HG03442 (cell line): ENCODE measurements around the gene LY6G6F.
A peak's percentile ranks its signal among the peaks of the same experiment; 100 is the strongest.

Experiments used
- ATAC-seq: cut with Tn5 transposase; IDR thresholded peaks from one replicate; pipeline ENCODE4 v1.9.1; 2021; ENCODE audit warnings: mild to moderate bottlenecking, moderate library complexity; ENCODE audit not compliant: unreplicated experiment

The LY6G6F gene

DNA sequence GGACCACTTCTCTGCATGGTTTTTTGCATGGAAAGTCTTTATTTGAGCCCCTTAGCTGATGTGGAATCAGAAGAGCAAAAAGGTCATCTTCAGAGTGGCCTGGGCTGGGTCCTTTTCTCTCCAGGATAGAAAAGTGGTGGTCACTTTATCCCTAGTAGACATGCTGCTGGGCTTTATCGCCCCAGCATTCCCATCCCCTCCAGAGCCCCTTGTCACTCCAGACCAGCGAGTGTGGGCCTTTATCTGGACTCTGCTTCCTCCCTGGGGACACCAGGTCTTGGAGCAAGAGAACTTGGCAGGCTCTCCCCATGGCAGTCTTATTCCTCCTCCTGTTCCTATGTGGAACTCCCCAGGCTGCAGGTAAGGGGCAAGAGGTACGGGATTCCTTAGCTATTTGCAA is at the start of gene LY6G6F:
TSS of gene LY6G6F (plus strand) at position 268 of the 400 bp plus-strand sequence. CDS start at position 309, 41 bp downstream.
- ATAC-seq, result no peak

- no peak for ATAC-seq
Measured at GRCh38 chr6:31657406-31658157, 49.1 kb upstream of the LY6G6F start.

- no peak for ATAC-seq
Measured at GRCh38 chr6:31658158-31658688, 48.4 kb upstream of the LY6G6F start.

DNA sequence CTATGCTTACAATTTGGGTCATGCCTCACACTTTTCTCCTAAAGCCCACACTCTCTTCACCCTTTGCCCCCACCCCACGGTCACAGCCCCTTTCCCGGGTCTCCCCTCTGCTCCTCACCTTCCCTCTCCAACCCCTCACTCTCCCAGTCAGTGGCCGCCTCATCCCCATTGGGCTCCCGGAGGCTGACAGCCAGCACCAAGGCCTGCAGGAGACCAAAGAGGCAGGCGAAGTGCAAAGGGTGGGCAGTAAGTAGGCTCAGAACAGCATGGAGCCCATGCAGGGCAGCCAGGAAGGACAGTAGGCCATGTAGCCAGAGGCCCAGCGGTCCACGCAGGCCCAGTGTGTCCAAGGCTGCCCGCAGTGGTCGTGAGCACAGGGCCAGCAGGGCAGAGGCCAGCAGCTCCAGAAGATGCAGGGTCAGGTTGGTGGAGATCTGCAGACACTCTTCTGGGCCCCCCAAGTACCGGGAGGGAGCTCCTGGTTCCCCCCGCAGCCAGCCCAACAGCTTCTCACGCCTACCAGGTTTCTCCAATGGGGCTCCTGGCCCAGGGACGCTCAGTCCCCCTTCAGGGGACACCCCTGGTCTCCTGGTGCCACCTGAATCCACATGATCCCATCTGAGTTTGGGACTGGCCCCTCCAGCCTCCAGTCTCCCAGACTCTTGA is 47.5 kb upstream of the LY6G6F start:
- no peak for ATAC-seq

- ATAC-seq, result no peak
Measured at GRCh38 chr6:31659649-31660380, 46.9 kb upstream of the LY6G6F start.

DNA sequence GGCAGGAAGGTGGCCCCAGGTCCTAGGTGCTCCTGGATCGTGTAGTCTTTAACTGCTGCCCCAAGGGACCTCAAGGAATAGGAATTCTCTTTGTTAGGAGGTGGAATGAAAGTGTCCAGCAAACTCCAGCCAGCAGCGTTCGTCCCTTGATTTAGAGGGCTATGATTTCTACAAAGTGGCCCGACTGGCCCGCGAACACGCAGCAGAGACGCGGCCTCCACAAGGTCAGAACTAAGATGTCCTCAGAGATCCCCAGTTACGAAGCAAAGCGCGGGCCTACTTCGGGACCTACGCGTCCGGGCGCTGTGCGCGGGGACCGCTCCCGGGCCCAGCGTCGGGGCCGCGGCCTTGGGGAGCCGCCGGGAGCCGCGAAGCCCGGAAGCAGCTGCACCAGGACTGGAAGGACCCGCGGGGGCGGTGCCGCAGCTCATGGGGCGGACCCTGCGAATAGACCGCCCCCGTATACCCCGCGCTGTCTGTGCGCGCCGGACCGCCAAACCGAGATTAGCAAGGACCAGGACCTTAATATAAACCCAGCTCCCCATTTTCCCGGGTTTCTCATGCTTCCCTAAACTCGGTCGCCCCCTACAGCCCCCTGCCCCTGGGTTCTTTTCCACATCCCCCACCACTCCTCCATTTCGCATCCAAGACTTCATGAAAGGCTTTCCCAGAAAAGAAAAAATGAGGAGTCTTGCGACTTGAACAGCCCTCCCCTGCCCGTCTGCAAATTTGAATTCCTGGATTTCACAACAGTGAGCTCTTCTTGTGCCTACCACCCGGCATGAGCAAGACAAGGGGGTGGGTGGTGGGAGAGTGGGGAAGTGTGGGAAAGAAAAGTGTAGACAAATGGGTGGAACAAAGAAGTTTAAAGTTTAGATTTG is 46.0 kb upstream of the LY6G6F start, which contains the start of gene C6orf47:
TSS of gene C6orf47 (minus strand) at position 398 of the 881 bp plus-strand sequence. CDS start 831 bp downstream, outside the sequence.
- no peak for ATAC-seq

GRCh38 chr6:31661262-31662123 is 45.2 kb upstream of the LY6G6F start:
- ATAC-seq, result no peak

GRCh38 chr6:31662124-31662723 is 44.4 kb upstream of the LY6G6F start:
- no peak for ATAC-seq

- ATAC-seq, result no peak
Measured at GRCh38 chr6:31663126-31663960, 43.3 kb upstream of the LY6G6F start.

- no peak for ATAC-seq
Measured at GRCh38 chr6:31663961-31664789, 42.5 kb upstream of the LY6G6F start.

DNA sequence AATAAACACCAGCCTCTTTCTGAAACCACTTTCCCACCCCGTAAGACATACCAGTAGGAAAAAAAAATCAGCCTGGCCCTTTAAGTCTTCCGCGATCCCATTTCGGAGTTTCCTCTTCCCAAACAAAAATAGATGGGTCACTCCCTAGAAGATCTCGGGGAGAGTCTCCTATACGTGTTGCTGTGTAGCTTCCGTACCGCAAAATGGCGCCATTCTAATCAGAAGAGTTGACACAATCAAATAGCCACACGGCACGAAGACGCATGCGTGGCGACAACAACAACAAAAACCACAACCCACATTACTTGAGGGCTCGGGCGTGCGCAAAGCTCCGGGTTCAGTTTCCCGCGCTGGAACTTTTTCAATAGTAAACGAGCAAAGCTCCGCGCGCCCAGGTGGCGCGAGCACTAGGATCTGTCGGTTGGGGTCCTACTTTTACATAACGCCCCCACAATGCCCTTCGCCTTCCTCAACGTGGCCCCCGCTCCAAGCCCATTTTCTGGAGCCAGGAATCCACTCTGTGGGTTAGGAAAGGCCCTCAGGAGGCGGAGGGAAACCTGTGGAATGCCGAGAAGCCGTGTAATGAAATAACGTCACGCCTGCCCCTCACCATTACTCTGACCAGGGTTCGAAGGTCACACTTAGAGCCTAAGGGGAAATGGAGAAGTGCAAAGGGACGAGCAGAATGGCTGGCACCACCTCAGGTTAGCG is 41.7 kb upstream of the LY6G6F start, which contains the start of gene GPANK1:
TSS of gene GPANK1 (minus strand) at position 208 of the 711 bp plus-strand sequence. CDS start 519 bp downstream, outside the sequence.
- peak; percentile 27 for ATAC-seq

GRCh38 chr6:31665501-31666336 is 40.9 kb upstream of the LY6G6F start, which contains the start of gene CSNK2B:
Gene CSNK2B (plus strand): TSS chr6:31666080. CDS start chr6:31666832, 752 bp downstream.
- ATAC-seq, result peak; percentile 83

GRCh38 chr6:31666337-31666965 is 40.2 kb upstream of the LY6G6F start:
- no peak for ATAC-seq

GRCh38 chr6:31669676-31670075 is 37.0 kb upstream of the LY6G6F start, which contains the start of gene LY6G5B:
Gene LY6G5B (plus strand): TSS chr6:31669976. CDS start chr6:31670951, 975 bp downstream.
- ATAC-seq, result no peak
